Loucy (cell line): ENCODE results near the gene DRC1.

Source experiments
- H2AFZ ChIP-seq: fragments of 200-600 bp; sonication (generic); 2 replicates; pipeline ENCODE4 v1.6.0; 2016; ENCODE audit warnings: antibody characterized with exemption, mild to moderate bottlenecking, low read length, moderate library complexity
- H3F3A ChIP-seq: fragments of 200-600 bp; 2 replicates; pipeline ENCODE4 v1.6.0; 2016; ENCODE audit warnings: antibody characterized with exemption, low read depth, mild to moderate bottlenecking
- H3K27me3 ChIP-seq: fragments of 200-600 bp; sonication (generic); 2 replicates; pipeline ENCODE4 v1.6.1; 2014; ENCODE audit warnings: low read length, mild to moderate bottlenecking; ENCODE audit not compliant: insufficient read depth, poor library complexity, severe bottlenecking
- H3K36me3 ChIP-seq: fragments of 200-600 bp; sonication (generic); 2 replicates; pipeline ENCODE4 v1.6.1; 2016; ENCODE audit warnings: low read length; ENCODE audit not compliant: insufficient read depth
- H3K4me1 ChIP-seq: fragments of 200-600 bp; sonication (generic); 2 replicates; pipeline ENCODE4 v1.5.1; 2014; ENCODE audit warnings: low read length, mild to moderate bottlenecking; ENCODE audit not compliant: insufficient read depth, poor library complexity, severe bottlenecking
- H3K4me2 ChIP-seq: fragments of 200-600 bp; sonication (generic); 2 replicates; pipeline ENCODE4 v1.6.0; 2014; ENCODE audit warnings: antibody characterized with exemption, low read length, low read depth, mild to moderate bottlenecking; ENCODE audit not compliant: poor library complexity, severe bottlenecking
- H3K4me3 ChIP-seq: fragments of 200-600 bp; sonication (generic); 2 replicates; pipeline ENCODE4 v1.5.1; 2014; ENCODE audit warnings: low read length, mild to moderate bottlenecking, mixed read lengths; ENCODE audit not compliant: poor library complexity, severe bottlenecking
- H3K79me2 ChIP-seq: fragments of 200-600 bp; sonication (generic); 2 replicates; pipeline ENCODE4 v1.6.1; 2014; ENCODE audit warnings: low read length; ENCODE audit not compliant: insufficient read depth
- H3K9ac ChIP-seq: fragments of 200-600 bp; sonication (generic); 2 replicates; pipeline ENCODE4 v1.6.0; 2014; ENCODE audit warnings: mild to moderate bottlenecking, low read depth, low read length, moderate library complexity; ENCODE audit not compliant: poor library complexity, severe bottlenecking
- H3K9me2 ChIP-seq: fragments of 200-600 bp; sonication (generic); replicated peaks from 2 replicates; pipeline ENCODE4 v1.6.1; 2016; ENCODE audit warnings: low read depth, low read length, mixed read lengths
- H3K9me3 ChIP-seq: fragments of 200-600 bp; sonication (generic); 2 replicates; pipeline ENCODE4 v1.6.1; 2014; ENCODE audit warnings: mild to moderate bottlenecking, antibody characterized with exemption, low read length, low read depth; ENCODE audit not compliant: insufficient read depth
- H4K20me1 ChIP-seq: fragments of 200-600 bp; sonication (generic); 2 replicates; pipeline ENCODE4 v1.6.0; 2014; ENCODE audit warnings: antibody characterized with exemption, low read length, mild to moderate bottlenecking; ENCODE audit not compliant: insufficient read depth, poor library complexity, severe bottlenecking
- EZH2phosphoT487 ChIP-seq: fragments of 200-600 bp; IDR thresholded peaks from 2 replicates; pipeline ENCODE4 v1.6.1; 2018; ENCODE audit warnings: antibody characterized with exemption, mild to moderate bottlenecking, moderate library complexity, borderline replicate concordance
- TF ChIP-seq, protein P1 (sequence below): fragments of 200-600 bp; sonication (generic); conservative IDR thresholded peaks from 2 replicates; pipeline ENCODE4 v1.5.1; 2014; ENCODE audit warnings: mild to moderate bottlenecking, antibody characterized with exemption, low read length

The DRC1 gene

DNA sequence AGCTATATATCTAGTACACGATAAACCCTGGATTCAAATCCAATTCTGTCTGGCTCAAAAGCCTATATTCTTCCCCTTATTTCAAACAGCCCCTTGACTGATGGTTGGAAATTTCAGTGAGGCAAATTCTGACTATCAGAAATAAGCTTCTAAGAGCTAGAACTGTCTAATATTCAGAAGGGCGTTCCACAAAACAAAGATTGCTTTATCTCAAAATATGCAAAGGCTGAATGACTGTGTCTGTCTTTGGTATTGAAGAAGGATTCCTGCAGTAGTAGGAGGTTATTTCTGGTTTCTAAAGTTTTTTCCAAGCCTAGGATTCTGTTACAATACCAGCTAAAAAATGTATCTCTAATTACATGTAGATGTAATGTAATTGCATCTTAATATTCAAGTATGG lies 31.1 kb downstream of the DRC1 start:
- TF ChIP-seq, protein P1, sequence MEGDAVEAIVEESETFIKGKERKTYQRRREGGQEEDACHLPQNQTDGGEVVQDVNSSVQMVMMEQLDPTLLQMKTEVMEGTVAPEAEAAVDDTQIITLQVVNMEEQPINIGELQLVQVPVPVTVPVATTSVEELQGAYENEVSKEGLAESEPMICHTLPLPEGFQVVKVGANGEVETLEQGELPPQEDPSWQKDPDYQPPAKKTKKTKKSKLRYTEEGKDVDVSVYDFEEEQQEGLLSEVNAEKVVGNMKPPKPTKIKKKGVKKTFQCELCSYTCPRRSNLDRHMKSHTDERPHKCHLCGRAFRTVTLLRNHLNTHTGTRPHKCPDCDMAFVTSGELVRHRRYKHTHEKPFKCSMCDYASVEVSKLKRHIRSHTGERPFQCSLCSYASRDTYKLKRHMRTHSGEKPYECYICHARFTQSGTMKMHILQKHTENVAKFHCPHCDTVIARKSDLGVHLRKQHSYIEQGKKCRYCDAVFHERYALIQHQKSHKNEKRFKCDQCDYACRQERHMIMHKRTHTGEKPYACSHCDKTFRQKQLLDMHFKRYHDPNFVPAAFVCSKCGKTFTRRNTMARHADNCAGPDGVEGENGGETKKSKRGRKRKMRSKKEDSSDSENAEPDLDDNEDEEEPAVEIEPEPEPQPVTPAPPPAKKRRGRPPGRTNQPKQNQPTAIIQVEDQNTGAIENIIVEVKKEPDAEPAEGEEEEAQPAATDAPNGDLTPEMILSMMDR = no peak
- no peak for TF ChIP-seq EZH2phosphoT487
- Histone ChIP-seq H3K9me2 (no peaks in the 10 kb centered on the region), H3K27me3 (no peaks in the 10 kb centered on the region), H3K4me1 (no peaks in the 10 kb centered on the region), H3K36me3 (no peaks in the 10 kb centered on the region), H3F3A (no peaks in the 10 kb centered on the region), H3K9ac (no peak overlapping the region), H3K4me2 (no peak overlapping the region), H2AFZ (no peak overlapping the region), H3K79me2 (no peaks in the 10 kb centered on the region), H3K9me3 (no peaks in the 10 kb centered on the region), H3K4me3 (no peak overlapping the region), H4K20me1 (no peaks in the 10 kb centered on the region)

DNA sequence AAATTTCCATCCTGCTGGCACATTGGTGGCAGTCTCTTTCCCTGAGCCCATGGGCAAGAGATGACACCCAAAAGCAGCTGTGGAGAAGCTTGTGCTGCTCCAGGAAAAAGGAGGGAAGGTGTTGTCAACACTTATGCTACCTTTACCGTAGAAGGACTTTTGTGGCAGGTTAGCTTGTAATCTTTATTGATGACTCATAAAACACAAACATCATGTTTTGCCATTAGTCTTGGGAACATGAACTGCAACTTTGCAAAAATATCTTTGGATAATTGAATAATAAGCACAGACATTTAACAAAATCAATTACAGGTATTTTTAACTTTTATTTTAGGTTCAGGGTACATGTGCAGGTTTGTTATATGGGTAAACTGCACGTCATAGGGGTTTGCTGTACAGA lies 33.4 kb downstream of the DRC1 start:
- Histone ChIP-seq H3K27me3 (no peaks in the 10 kb centered on the region), H3F3A (no peaks in the 10 kb centered on the region), H2AFZ (no peak overlapping the region)

DNA sequence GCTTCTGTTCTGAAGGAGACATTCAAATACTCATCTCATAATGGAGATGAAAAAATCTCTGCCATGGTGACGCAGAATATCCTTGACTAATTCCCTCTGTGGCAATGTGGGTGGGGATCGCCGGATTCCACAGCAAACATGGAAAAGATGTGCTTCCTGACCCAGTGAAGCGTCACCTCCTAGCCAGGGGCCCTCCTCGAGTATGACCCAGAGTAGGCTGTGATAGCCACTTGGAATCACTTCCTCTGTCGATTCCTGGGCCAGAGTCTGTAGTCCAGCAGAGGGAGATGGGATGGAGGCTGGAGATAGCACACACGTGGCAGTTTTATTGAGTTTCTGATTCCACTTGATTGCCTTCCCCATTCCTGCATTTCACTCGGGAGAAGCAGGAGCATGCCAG lies 36.8 kb downstream of the DRC1 start:
- no peak overlapping the region for H3K4me3 ChIP-seq
- H3K4me2 ChIP-seq = no peak overlapping the region
- no peaks in the 10 kb centered on the region for H3K27me3 ChIP-seq
- no peaks in the 10 kb centered on the region for H3K9me3 ChIP-seq
- no peak overlapping the region for H3K9ac ChIP-seq
- no peaks in the 10 kb centered on the region for H3K79me2 ChIP-seq
- no peaks in the 10 kb centered on the region for H4K20me1 ChIP-seq
- no peaks in the 10 kb centered on the region for H3K9me2 ChIP-seq
- H2AFZ ChIP-seq = no peak overlapping the region
- H3K4me1 ChIP-seq = no peaks in the 10 kb centered on the region
- no peak for TF ChIP-seq EZH2phosphoT487
- TF ChIP-seq, protein P1 = no peak
- H3K36me3 ChIP-seq = no peaks in the 10 kb centered on the region
- H3F3A ChIP-seq = no peaks in the 10 kb centered on the region

More for the DNA sequence above, 33.4 kb downstream of the DRC1 start:
- H3K4me1 ChIP-seq = no peaks in the 10 kb centered on the region
- no peaks in the 10 kb centered on the region for H3K36me3 ChIP-seq
- no peak for TF ChIP-seq EZH2phosphoT487
- TF ChIP-seq, protein P1 = no peak
- no peak overlapping the region for H3K4me3 ChIP-seq
- no peaks in the 10 kb centered on the region for H3K79me2 ChIP-seq
- H4K20me1 ChIP-seq = no peaks in the 10 kb centered on the region
- H3K9ac ChIP-seq = no peak overlapping the region
- no peaks in the 10 kb centered on the region for H3K9me3 ChIP-seq
- no peaks in the 10 kb centered on the region for H3K9me2 ChIP-seq
- no peak overlapping the region for H3K4me2 ChIP-seq
